Measurements from ENCODE around the gene CLASP1.
"Not testable (repeated sequence)": the region's sequence is repeated elsewhere in the genome, so short reads cannot be mapped to it uniquely, and the experiment has no call there.

The CLASP1 gene

DNA sequence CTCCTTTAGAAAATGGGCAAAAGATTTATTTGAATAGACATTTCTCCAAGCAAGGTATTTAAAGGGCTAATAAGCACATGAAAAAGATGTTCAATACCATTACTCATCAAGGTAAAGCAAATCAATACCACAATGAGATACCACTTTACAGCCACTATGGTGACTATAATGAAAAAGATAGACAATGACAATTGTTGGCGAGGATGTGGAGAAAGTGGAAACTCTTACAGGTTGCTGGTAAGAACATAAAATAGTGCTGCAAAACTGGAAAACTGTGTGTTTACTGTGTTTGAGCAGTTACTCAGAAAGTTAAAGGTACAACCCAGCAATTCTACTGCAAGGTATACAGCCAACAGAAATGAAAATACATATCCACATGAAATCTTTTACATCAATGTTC is 150.5 kb downstream of the CLASP1 start:
- no peak for DNase-seq

- no peak for DNase-seq
Observed at GRCh38 chr2:121492409-121492808, 156.9 kb downstream of the CLASP1 start.

- no peak for DNase-seq
Observed at GRCh38 chr2:121491518-121491917, 157.7 kb downstream of the CLASP1 start.

DNA sequence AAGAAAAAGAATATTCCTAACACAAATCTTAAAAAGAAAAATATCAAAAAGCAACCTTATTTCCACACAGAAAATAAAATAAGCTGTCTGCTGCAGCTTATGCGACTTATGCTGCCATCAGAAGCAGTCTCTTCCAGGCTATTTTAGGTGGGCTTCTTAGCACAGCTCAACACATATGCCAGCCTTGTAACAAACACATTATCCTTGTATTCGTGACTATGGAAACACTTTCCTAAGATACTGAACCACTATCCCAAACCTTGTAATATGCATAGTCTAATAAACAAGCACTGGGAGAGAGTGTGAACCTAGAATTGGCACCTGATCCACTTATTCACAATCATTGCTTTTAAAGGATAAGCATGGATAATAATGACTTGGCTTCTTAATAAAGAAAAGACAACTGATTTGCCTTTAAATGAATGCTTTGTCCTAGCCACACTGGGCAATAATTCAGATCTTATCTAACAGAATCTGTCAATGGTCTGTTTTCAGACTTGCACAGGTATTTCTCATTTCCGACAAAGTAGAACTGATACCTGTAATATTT is 158.6 kb downstream of the CLASP1 start:
- no peak for DNase-seq

GRCh38 chr2:121489911-121490583 is 159.2 kb downstream of the CLASP1 start:
- DNase-seq = no peak

DNA sequence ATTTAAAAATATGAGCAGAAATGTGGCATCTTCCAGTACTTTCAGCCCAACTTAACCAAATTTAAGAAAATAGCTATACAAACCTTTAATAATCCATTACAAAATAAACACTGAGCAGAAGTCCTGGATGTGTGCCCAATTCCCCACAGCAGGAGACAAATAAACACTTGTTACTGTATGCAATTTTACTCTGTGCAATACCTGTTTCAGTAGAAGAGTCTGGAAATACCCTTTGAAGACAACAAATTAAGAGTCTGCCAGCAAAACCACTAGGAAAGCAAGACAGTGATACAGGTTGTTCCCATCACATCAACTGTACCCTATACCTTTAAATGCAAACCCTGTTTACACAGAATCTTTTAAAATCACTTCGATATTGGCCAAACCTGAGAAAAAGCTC is 160.0 kb downstream of the CLASP1 start:
- DNase-seq = peak; percentile 34 to 37

DNA sequence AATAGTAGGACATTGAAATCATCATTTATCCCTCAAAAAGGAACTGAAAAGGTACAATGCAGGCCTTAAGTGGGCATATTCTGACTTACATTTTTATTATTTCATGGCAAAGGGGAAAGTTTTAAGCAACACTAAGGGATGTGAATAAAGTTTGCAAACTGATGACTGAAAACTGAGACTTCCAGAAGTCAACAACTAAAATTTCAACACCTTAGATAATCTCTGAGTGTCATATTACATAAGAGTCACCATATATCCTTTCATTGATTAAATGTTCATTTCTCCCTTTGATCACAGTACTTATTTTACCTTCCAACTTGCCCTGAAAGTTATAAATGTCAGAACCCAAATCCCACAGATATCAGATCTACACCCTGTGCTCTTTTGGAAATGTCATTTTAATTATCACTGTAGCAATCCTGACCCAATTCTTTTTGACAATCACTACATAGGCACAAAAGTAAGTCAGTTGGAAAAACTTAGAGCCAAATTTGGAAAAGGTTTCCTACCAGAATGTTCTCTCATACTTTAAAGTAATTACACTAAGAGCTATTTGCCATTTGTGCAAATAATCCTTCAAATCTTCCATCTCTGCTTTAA is 163.0 kb downstream of the CLASP1 start:
- DNase-seq = no peak

- DNase-seq = no peak
Observed at GRCh38 chr2:121485039-121485438, 164.2 kb downstream of the CLASP1 start.

DNA sequence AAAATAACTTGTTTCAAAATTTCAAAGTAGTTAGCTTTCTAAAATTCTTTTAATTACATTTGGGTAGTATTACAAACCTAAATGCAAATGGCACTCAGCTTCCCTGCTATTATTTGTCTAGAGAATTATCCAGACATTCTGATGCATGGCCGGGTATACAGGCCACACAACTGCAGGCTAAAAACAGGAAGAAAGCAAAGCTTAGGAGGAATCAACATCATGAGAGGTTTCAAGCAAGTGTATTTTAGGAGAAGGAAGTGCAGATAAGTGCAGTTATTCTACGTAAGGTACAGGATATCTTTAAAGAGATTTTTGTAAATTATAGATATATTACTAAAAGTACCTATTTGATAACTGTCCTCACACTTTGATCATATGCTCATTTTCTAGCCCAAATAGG is 165.4 kb downstream of the CLASP1 start:
- DNase-seq = no peak

- DNase-seq = no peak
Observed at GRCh38 chr2:121483021-121483420, 166.2 kb downstream of the CLASP1 start.

- no peak for DNase-seq
Observed at GRCh38 chr2:121480826-121481225, 168.4 kb downstream of the CLASP1 start.

DNA sequence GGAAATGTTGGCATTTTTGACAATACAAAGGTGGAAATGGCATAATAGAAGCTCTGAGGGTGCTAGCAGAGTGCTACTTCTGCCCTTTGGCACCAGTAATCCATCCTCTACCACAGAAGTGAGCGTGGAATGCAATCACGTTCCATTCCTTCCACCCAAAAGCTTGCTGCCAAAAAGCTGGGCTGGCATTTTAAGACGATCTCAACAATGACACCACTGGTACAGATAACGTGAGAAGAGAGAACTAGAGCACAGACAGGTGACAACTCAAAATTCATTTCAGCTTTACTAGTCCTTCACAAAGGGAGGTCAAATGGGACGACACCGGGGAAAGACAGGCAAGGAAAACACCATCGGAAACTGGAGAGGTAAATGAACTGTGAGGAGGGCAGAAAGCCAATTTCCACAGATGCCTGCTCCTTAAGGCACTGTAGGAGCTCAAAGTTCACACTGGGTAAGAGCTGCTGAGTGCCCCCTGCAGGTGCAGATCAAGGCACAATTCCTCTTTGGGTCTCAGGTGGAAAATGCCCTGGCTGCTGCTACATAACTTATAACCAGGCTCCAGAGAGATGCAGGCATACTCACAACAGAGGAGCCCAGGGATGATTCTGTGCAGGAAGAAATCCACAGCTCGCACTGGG is 169.3 kb downstream of the CLASP1 start:
- DNase-seq = peak in 1 of 2 experiments; percentile 30

DNA sequence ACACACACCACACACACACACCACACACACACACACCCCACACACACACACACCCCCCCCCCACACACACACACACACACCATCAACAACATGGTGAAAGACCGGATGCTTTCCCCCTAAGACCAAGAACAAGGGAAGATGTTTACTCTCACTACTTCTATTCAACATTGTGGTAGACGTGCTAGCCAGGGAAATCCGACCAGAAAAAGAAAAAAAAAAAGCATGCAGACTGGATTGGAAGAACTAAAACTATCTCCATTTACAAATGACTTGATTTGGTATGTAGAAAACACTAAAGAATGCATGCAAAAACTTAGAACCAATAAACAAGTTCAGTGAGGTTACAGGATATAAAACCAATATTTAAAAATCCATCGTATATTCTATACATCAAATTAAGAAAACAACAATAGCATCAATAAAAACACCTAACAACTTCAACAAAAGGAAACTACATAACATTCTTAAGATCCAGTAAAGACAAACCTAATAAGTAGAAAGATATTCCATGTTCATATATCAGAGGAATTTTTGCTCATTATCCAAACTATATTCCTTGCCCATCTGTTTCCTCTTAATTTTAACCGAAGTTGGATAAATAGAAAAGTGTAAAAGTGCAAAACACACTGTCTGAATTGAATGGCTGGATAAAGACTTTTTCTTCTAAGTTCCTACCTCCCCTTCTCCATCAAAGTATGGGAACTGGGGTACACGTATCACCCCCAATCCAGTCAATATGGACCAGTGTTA is 170.1 kb downstream of the CLASP1 start:
- no peak for DNase-seq

- not testable (repeated sequence) for DNase-seq
Observed at GRCh38 chr2:121478358-121478995, 170.8 kb downstream of the CLASP1 start.

DNA sequence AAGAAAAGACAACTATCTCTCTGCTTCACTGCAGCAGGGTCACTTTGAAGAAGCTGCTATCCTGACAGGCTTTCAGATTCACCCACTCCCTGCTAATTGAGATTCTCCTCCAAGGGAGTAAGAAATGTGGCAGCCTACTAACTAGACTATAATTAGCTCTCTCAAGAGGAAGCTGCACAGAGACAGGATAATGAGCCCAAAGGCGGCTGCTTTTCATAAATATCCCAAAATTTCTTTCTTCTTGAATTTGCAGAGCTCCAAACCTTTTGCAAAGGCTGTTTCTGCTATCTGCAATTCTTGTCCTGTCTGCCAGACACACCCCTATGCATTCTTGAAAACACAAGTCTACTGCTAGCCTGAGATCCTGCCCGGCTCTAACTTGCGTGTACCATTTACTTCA is 172.6 kb downstream of the CLASP1 start:
- no peak for DNase-seq

DNA sequence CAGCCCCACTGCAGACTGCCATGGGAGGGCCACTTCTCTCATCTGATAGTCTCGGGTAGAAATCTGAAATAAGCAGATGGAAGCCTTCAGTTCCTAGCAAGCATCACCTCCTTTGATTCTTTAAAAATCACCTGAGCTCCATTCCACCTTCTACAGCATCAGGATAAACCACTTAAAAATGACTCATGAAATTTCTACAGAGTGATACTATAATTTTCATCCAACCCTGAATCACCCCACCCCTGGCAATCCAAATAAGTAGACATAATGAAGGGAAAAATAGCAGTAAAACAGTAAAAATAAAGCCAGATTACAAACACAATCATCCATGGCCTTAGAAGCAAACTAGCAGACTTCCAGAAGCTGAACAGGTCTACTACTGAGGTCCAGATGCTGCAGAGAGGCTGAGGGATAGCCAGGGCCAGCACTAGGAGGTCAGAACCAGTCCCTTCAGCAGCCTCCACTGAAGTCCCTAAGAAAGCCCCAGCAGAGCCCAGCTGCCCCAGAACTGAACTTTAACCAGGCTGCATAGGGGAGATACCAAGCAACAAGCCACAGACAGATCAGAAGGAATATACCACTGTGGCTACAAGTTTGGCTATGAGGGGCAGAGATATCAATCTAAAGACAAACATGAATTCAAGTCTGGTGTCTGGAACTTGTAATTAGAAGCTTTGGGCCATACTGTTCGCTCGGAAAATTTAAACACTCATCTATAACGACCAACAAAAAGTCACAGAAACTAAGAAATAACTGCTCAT is 173.3 kb downstream of the CLASP1 start:
- DNase-seq = no peak

GRCh38 chr2:121473512-121473911 is 175.8 kb downstream of the CLASP1 start:
- no peak for DNase-seq

- no peak for DNase-seq
Observed at GRCh38 chr2:121472470-121472993, 176.7 kb downstream of the CLASP1 start.

DNA sequence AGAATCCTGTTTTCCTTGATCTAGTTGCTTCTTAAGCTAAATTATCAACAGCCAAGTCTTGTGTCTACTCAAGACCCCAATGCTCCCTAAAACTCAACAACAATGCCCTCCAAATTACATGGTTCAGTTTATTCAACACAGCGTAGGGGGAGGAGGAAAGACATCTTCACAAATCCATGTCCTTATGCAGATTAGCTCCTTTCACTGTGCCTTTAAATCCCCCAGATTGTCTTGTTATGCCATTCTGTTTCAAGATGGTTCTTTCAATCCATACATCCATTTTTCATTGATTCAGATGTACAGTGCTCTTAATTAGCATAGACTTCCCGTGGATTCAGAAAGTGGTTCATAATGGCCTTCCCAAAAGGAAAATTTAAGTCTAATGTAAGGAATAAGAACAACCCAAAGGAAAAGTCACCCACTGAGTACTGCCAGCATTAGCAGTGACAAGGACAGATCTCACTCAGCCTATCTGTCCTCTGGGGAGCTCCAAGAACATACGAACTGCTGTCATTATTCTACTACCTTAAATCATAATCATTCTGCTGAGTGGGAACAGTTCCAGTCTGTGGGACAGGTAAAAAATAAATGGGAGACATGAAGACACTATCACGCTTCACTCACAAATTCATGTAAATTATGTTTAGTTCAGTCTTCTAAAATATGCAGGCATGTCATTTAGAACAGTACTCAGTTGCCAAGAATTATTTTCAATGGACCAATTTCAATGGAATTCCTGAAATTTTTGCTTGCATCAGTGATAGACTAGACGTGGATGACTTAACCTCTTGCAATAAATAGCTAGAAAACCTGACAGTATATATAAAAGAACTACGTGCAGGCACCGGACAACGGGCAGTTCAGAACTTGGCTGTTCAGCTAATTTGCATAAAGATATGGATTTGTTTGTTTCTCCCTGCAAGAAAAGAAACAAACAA is 177.5 kb downstream of the CLASP1 start:
- DNase-seq = no peak

GRCh38 chr2:121470917-121471316 is 178.3 kb downstream of the CLASP1 start:
- no peak for DNase-seq

DNA sequence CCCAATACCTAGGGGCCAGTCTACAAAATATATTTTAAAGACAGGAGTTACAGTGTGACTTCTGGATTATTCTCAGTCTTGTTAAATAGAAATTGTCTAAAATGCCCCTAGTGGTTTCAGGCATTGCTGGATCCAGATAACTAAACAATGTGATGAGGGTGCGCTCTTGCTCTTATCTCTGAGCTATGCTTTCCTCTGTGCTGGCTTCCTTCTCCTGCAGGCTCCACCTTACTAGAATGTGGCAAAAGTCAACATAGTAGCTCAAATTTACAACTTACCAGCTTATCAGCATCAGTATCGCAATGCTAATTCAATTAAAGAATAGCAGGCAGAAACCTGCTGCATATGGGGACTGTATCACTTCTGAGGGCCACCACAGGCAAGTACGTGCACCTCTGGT is 179.9 kb downstream of the CLASP1 start:
- DNase-seq = no peak
